GM18951 (cell line): ENCODE measurements around the gene G6PC3.

Experiments
- POLR2A ChIP-seq: IDR thresholded peaks from 4 replicates; pipeline ENCODE4 v1.6.1; 2011; ENCODE audit warnings: mild to moderate bottlenecking; ENCODE audit not compliant: insufficient read length, insufficient read depth; ENCODE audit errors: extremely low read depth
- in situ Hi-C: fragments of 300-500 bp; cut with MboI; formaldehyde crosslinking; loops from one replicate; pipeline ENCODE4 v1.12.0; 2022; ENCODE audit warnings: low sequenced_read_pairs, mixed read lengths, inconsistent platforms; ENCODE audit not compliant: unreplicated experiment

The G6PC3 gene

GRCh38 chr17:44067545-44067940, 3.0 kb upstream of the G6PC3 start:
- no peak for TF ChIP-seq POLR2A
- in situ Hi-C loops: no loop called here

DNA sequence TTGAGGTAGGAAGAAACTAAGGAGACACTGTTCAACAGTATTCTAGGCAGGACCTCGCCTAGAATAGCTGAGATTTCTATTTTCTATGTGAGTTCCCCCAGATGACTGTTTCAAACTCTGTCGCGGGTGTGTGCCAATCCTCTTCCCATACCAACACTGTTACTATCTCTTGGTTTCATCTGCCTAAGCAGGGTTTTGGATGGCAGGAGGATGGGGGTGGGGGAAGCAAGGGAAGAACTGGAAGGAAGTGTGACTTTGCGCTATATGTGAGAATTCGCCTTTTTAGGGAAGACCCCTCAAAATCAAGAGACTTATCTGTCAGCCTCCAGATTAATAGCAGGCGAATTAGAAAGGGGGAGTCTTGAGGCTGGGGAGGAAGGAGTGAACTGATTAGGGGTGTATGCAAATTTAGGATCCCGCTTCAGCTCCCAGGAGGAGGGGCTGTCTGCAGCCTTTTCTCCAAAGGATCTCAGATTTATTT, 521 bp upstream of the G6PC3 start:
- TF ChIP-seq POLR2A: no peak
- in situ Hi-C loops: no loop called here

DNA sequence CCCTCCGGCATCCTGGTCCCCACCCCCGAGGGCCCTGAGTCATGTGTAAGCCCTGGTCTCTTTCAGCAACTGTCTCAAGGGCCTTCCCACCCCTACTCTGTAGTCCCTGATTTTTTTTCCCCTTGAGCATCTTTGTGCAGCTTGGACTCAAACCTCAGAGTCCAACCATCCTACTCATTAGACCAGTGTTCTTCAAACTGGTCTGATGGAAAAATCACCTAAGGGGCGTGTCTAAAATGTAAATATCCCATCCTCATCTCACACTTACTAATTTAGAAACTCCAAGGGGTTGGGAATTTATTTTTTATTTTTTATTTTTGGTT, 624 bp downstream of the G6PC3 start:
- in situ Hi-C loops: no loop called here
- no peak for TF ChIP-seq POLR2A

GRCh38 chr17:44071772-44072171, 1.2 kb downstream of the G6PC3 start:
- in situ Hi-C loops: no loop called here
- no peak for TF ChIP-seq POLR2A

DNA sequence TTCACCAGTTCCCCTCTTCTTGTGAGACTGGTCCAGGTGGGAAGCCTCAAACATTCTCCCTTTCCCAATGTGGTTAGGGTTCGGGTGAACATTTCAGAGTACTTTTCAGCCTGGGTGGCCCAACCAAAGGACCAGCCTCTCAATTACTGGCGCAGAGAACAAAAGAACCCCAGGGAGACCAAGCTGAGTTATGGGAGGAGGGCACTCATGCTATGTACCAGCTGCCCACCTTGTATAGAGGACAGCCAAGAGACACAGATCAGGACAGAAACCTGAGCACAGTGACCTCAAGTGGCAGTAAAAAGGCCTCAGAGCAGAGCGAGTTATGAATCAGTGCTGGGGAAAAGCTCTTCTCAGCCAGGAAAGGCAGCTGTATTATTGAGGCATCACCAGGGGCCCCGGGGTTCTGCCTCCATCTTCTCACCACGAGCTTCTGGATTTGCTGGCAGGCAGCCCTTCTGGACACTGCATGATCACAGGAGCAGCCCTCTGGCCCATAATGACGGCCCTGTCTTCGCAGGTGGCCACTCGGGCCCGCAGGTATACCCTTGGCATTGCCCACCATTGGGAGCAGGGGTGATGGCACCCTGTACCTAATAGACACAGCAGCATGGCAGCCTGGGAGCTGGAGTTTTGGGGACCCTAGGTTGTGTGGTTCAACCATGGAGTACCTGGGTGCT, 3.8 kb downstream of the G6PC3 start:
- in situ Hi-C loops: no loop called here
- TF ChIP-seq POLR2A: no peak

GRCh38 chr17:44074911-44075285, 4.4 kb downstream of the G6PC3 start:
- in situ Hi-C loops: no loop called here
- no peak for TF ChIP-seq POLR2A

- no peak for TF ChIP-seq POLR2A
- in situ Hi-C loops: no loop called here
Observed at GRCh38 chr17:44075598-44076293, 5.2 kb downstream of the G6PC3 start.

- in situ Hi-C loops: no loop called here
- TF ChIP-seq POLR2A: no peak
Observed at GRCh38 chr17:44076716-44077594, 6.4 kb downstream of the G6PC3 start.

DNA sequence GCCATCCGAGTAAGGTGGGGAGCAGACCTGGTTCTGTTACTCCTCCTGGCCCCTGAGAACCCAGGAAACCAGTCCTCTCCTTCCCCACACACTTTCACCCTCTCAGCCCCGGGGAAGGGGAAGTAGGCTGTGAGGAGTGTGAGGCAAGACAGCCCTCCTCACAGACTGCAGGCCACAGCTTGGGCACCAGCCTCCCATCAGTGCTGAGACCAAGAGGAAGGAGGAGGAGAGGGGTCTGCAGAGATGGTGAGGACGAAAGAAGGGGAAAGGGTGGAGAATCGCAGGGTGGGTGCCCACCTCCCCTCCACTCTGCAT, 7.0 kb downstream of the G6PC3 start:
- TF ChIP-seq POLR2A: no peak
- in situ Hi-C loops: no loop called here

DNA sequence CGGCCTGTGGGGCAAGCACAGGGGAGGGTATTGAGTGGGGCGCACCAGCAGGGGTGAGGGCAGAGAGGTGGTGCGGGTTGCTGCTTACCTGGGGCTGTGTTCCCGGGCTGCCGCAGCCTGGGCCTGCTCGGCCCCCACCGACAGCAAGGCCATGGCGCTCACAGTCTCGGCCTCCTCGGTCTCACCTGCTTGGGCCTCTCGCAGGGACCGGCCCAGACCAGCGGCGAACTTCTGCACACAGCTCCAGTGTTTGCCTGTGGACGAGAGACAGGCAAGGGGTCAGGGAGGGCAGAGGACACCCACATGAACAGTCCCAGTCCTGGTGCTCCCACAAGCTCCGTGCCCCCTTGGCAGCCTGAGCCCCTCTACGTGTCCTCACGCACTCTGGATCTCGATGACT, 7.9 kb downstream of the G6PC3 start:
- TF ChIP-seq POLR2A: no peak
- in situ Hi-C loops: no loop called here

DNA sequence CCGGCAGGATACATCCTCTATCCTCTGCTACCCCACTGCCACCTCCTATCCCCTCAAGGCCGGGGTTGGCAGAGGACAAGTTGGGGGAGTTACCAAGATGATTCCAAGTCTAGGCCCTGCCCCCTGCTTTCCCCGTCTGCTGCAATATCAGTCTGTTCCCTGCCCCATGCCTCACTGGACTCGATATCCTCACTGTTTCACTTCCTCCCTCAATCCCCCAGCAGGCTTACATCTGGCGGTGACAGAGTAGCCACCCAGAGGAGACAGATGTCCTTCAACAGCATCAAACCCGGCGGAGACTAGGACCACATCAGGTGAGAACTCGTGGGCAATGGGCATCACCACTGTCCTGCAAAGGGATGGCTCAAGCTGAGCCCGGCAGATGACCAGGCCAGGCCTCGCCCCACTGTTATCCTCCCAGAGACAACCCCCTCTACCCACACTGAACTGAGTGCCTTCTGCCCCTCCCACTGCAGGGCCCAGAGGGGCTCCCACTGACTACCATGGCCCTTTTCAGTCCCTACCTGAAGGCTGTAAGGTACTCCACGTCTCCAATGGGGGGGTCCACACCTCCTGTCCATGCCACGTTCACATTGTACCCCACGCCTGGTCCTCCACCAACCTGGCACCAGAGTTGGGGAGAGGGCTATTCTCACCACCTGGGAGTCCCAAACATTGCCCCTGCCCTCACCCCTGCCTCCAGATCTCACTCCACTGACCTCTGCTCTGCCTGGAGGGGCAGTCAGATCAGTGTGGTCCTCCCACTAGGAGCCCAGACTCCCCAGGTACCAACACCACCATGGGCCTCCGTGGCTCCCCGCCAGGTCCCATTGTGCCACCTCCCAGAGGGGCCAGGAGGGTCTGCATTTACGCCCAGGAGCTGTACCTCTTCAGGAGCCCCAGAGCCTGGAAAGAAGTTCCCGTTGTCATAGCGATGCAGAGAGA, 9.6 kb downstream of the G6PC3 start:
- in situ Hi-C loops: no loop called here

DNA sequence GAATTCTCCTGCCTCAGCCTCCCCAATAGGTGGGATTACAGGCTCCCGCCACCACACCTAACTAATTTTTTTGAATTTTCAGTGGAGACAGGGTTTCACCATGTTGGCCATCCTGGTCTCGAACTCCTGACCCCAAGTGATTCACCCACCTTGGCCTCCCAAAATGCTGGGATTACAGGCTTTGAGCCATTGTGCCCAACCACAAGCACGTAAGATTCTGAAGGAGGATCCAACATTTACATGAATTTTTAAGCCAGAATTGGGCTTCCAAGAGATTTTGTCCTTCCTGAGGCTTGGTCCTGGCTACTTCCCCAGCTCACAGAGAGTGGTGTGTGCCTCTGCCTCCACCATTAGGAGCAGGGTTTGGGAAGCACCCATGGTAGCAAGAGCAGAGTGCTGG, 11.1 kb downstream of the G6PC3 start:
- TF ChIP-seq POLR2A: no peak
- in situ Hi-C loops: no loop called here

More for the DNA sequence above, 9.6 kb downstream of the G6PC3 start:
- no peak for TF ChIP-seq POLR2A
